Lung (tissue), 12 donors: ENCODE data around the gene MAP3K13. TPM values are rescaled to one million over a fixed set of nuclear protein-coding genes. Genes with fewer than 3 reads are reported as not detected.

Source experiments
- ATAC-seq: fragments of 200-7000 bp; cut with Tn5 transposase; one replicate; pipeline ENCODE4 v1.9.1; 2020; ENCODE audit warnings: moderate number of reproducible peaks; ENCODE audit not compliant: insufficient read depth, low FRiP score
- DNase-seq, 3 donors: peaks; one replicate each; pipeline ENCODE4 v3.0.0-alpha.2; 2013 to 2017
- H3K27ac ChIP-seq, 2 donors: one replicate each; pipeline ENCODE4 v1.5.1; 2013; ENCODE audit warnings: mild to moderate bottlenecking in 2 of 2, moderate library complexity in 2 of 2, control low read depth in 1 of 2, inconsistent platforms in 1 of 2, low read depth in 1 of 2, low read length in 1 of 2
- H3K27me3 ChIP-seq, 3 donors: one replicate each; pipeline ENCODE4 v1.5.1; 2013; ENCODE audit warnings: low read length in 2 of 3; ENCODE audit not compliant: control insufficient read depth in 3 of 3, insufficient read depth in 3 of 3
- H3K36me3 ChIP-seq, 4 donors: one replicate each; pipeline ENCODE4 v1.5.1; 2013; ENCODE audit warnings: low read length in 4 of 4, mild to moderate bottlenecking in 1 of 4, moderate library complexity in 1 of 4; ENCODE audit not compliant: control insufficient read depth in 4 of 4, insufficient read depth in 4 of 4
- H3K4me1 ChIP-seq, 5 donors: one replicate each; pipeline ENCODE4 v1.5.1; 2013; ENCODE audit warnings: low read length in 5 of 5, mild to moderate bottlenecking in 2 of 5, moderate library complexity in 1 of 5; ENCODE audit not compliant: control insufficient read depth in 5 of 5, insufficient read depth in 5 of 5
- H3K4me3 ChIP-seq: one replicate; pipeline ENCODE4 v1.5.1; 2013; ENCODE audit warnings: mild to moderate bottlenecking, control low read depth, moderate library complexity
- H3K9ac ChIP-seq, 2 donors: one replicate each; pipeline ENCODE4 v1.5.1; 2013; ENCODE audit warnings: low read length in 2 of 2, control low read depth in 1 of 2; ENCODE audit not compliant: insufficient read depth in 1 of 2
- H3K9me3 ChIP-seq, 4 donors: one replicate each; pipeline ENCODE4 v1.5.1; 2013; ENCODE audit warnings: low read length in 3 of 4, mild to moderate bottlenecking in 1 of 4, moderate library complexity in 1 of 4; ENCODE audit not compliant: control insufficient read depth in 4 of 4, insufficient read depth in 3 of 4
- CTCF ChIP-seq: IDR thresholded peaks from 2 replicates; pipeline ENCODE4 v1.5.1; 2012; ENCODE audit warnings: mild to moderate bottlenecking; ENCODE audit errors: control extremely low read depth, extremely low read depth
- WGBS, 2 donors: extraction: QIAGEN DNeasy Blood & Tissue Kit; methylation state at CpG; one replicate each; pipeline ENCODE4 v1.1.7; 2013; 5-methylcytosine and 5-hydroxymethylcytosine counted together
- polyA plus RNA-seq, 2 donors: library from polyadenylated mRNA; stranded (reverse); fragments of 200-250 nt; gene quantifications; one replicate each; pipeline ENCODE4 v1.2.1, GENCODE V29; 2013
- total RNA-seq, 2 donors: library from RNA; depleted of rRNA in 1 of 2; stranded (reverse); fragments of >200 nt in 1 of 2; gene quantifications; one replicate each; pipeline ENCODE4 v1.2.1, GENCODE V29; 2014 to 2021
- donor health status: control.
- donor health status: control.
- donor health status: Bipolar disorder and iron deficiency.
- donor health status: healthy.
- donor health status: DM: yes; HTN: yes; CAD: no.

The MAP3K13 gene
- total and polyA plus RNA-seq, 4 donors = 20.7 to 74.8 (median 29.3) TPM

- 45 to 48% methylated on average over 13 of the region's 13 CpGs for WGBS, 2 donors
- DNase-seq (peak; percentile 47 to 63 (median 54)), ATAC-seq (peak; percentile 90)
- H3K27me3 ChIP-seq = no peaks in the 10 kb centered on the region
- peak; percentile 49 for TF ChIP-seq CTCF
- H3K27ac ChIP-seq = no peak overlapping the region
- H3K4me3 ChIP-seq = no peak overlapping the region
- no peaks in the 10 kb centered on the region for H3K9me3 ChIP-seq
- no peaks in the 10 kb centered on the region for H3K4me1 ChIP-seq
- H3K9ac ChIP-seq = no peak overlapping the region
- no peaks in the 10 kb centered on the region for H3K36me3 ChIP-seq
Observed at GRCh38 chr3:185353823-185354614, 8.9 kb upstream of the MAP3K13 start.

- Histone ChIP-seq H3K4me1 (no peaks in the 10 kb centered on the region), H3K4me3 (no peak overlapping the region), H3K9ac (no peak overlapping the region), H3K27ac (no peak overlapping the region), H3K9me3 (no peaks in the 10 kb centered on the region), H3K27me3 (no peaks in the 10 kb centered on the region), H3K36me3 (no peaks in the 10 kb centered on the region)
- no peak for ATAC-seq
- no peak for DNase-seq
- WGBS, 2 donors = 89 to 91% methylated on average over 5 of the region's 5 CpGs
- TF ChIP-seq CTCF = no peak
Observed at GRCh38 chr3:185356499-185356898, 6.4 kb upstream of the MAP3K13 start.

GRCh38 chr3:185361920-185362319 is 1.0 kb upstream of the MAP3K13 start:
- no peak for ATAC-seq
- Histone ChIP-seq H3K4me1 (peaks cover 0 to 8% (median 6%) of the 10 kb centered on the region in 5 donors), H3K36me3 (no peaks in the 10 kb centered on the region), H3K9me3 (no peaks in the 10 kb centered on the region), H3K27ac (no peak overlapping the region), H3K9ac (no peak overlapping the region), H3K4me3 (no peak overlapping the region), H3K27me3 (peaks cover 0 to 3% (median 0%) of the 10 kb centered on the region in 3 donors)
- DNase-seq = peak in 2 of 3 donors; percentile 35 to 61
- TF ChIP-seq CTCF = no peak
- 54 to 85% methylated on average over 2 of the region's 2 CpGs for WGBS, 2 donors
